Liver (tissue), 9 donors: ENCODE results near the gene DNAH1. TPM values are rescaled to one million over a fixed set of nuclear protein-coding genes. Genes with fewer than 3 reads are reported as not detected.

Experiments
- DNase-seq: peaks from one replicate; pipeline ENCODE4 v3.0.0-alpha.2; 2017; ENCODE audit warnings: low spot score
- H3K27ac ChIP-seq, 2 donors: one replicate each; pipeline ENCODE4 v1.7.0; 2013; ENCODE audit warnings: inconsistent platforms in 2 of 2, low read length in 2 of 2, control low read depth in 1 of 2, low read depth in 1 of 2, mild to moderate bottlenecking in 1 of 2
- H3K27me3 ChIP-seq, 4 donors: one replicate each; pipeline versions ENCODE4 v1.6.1 to v1.7.0; 2013; ENCODE audit warnings: low read length in 3 of 4, inconsistent platforms in 1 of 4, mild to moderate bottlenecking in 1 of 4, moderate library complexity in 1 of 4; ENCODE audit not compliant: control insufficient read depth in 4 of 4, insufficient read depth in 4 of 4
- H3K36me3 ChIP-seq, 4 donors: one replicate each; pipeline versions ENCODE4 v1.6.1 to v1.7.0; 2013; ENCODE audit warnings: low read length in 3 of 4, mild to moderate bottlenecking in 3 of 4, low read depth in 1 of 4, moderate library complexity in 1 of 4; ENCODE audit not compliant: control insufficient read depth in 4 of 4, insufficient read depth in 3 of 4
- H3K4me1 ChIP-seq, 4 donors: one replicate each; pipeline versions ENCODE4 v1.6.1 to v1.7.0; 2013; ENCODE audit warnings: low read length in 3 of 4, mild to moderate bottlenecking in 3 of 4, moderate library complexity in 1 of 4; ENCODE audit not compliant: control insufficient read depth in 4 of 4, insufficient read depth in 4 of 4
- H3K4me3 ChIP-seq, 3 donors: one replicate each; pipeline versions ENCODE4 v1.6.1 to v1.7.0; 2013; ENCODE audit warnings: low read length in 3 of 3, control low read depth in 1 of 3, low read depth in 1 of 3, mild to moderate bottlenecking in 1 of 3
- H3K9ac ChIP-seq, 2 donors: one replicate each; pipeline ENCODE4 v1.7.0; 2013; ENCODE audit warnings: low read length in 2 of 2, mild to moderate bottlenecking in 2 of 2, moderate library complexity in 2 of 2, control low read depth in 1 of 2, low read depth in 1 of 2
- H3K9me3 ChIP-seq, 4 donors: one replicate each; pipeline versions ENCODE4 v1.6.1 to v1.7.0; 2013; ENCODE audit warnings: low read length in 3 of 4; ENCODE audit not compliant: control insufficient read depth in 4 of 4
- GABPA ChIP-seq, 2 donors: IDR thresholded peaks in 1 of 2; conservative IDR thresholded peaks in 1 of 2; 2 replicates each; pipeline ENCODE4 v1.6.1; 2016; ENCODE audit warnings: antibody characterized with exemption in 2 of 2, mild to moderate bottlenecking in 1 of 2, moderate library complexity in 1 of 2
- HNF4G ChIP-seq: IDR thresholded peaks from 2 replicates; pipeline ENCODE4 v1.6.1; 2016; ENCODE audit warnings: antibody characterized with exemption
- NR2F2 ChIP-seq: IDR thresholded peaks from 2 replicates; pipeline ENCODE4 v1.6.1; 2016; ENCODE audit warnings: antibody characterized with exemption
- REST ChIP-seq: IDR thresholded peaks from 2 replicates; pipeline ENCODE4 v1.6.1; 2016; ENCODE audit warnings: antibody characterized with exemption, mild to moderate bottlenecking
- RXRA ChIP-seq, 2 donors: IDR thresholded peaks; 2 replicates each; pipeline ENCODE4 v1.6.1; 2017 to 2018; ENCODE audit warnings: antibody characterized with exemption in 2 of 2, mild to moderate bottlenecking in 1 of 2
- SP1 ChIP-seq: IDR thresholded peaks from 2 replicates; pipeline ENCODE4 v1.6.1; 2018; ENCODE audit warnings: antibody characterized with exemption, mild to moderate bottlenecking
- TAF1 ChIP-seq: conservative IDR thresholded peaks from 2 replicates; pipeline ENCODE4 v1.6.1; 2016; ENCODE audit warnings: antibody characterized with exemption, mild to moderate bottlenecking
- ZBTB33 ChIP-seq: IDR thresholded peaks from 2 replicates; pipeline ENCODE4 v1.6.1; 2016; ENCODE audit warnings: antibody characterized with exemption
- WGBS: extraction: QIAGEN DNeasy Blood & Tissue Kit; methylation state at CpG from one replicate; pipeline ENCODE4 v1.1.7; 2013; 5-methylcytosine and 5-hydroxymethylcytosine counted together
- polyA plus RNA-seq, 2 donors: library from polyadenylated mRNA; stranded (reverse) in 1 of 2; unstranded in 1 of 2; fragments of 200-250 nt in 1 of 2; fragments of >200 nt in 1 of 2; fragmentation: Nextera tagmentation in 1 of 2; extraction: Ambion mirVana in 1 of 2; gene quantifications; one replicate each; pipeline versions ENCODE4 v1.2.1 to v1.2.3, GENCODE V29; 2013 to 2015
- total RNA-seq, 2 donors: library from RNA; depleted of rRNA; stranded (reverse); fragments of >200 nt; gene quantifications; one replicate each; pipeline ENCODE4 v1.2.3, GENCODE V29; 2014
- TF ChIP-seq, protein P1 (sequence below): IDR thresholded peaks from 2 replicates; pipeline ENCODE4 v1.6.1; 2016; ENCODE audit warnings: antibody characterized with exemption
- donor health status: healthy.
- donor health status: healthy.
- donor health status: healthy.
- donor health status: healthy.
- donor health status: healthy.

The DNAH1 gene
- total and polyA plus RNA-seq, 4 donors, result 1.5 to 6.0 (median 2.5) TPM

- Histone ChIP-seq H3K36me3 (no peaks in the 10 kb centered on the region), H3K27me3 (no peaks in the 10 kb centered on the region), H3K27ac (no peak overlapping the region), H3K4me3 (no peak overlapping the region), H3K9ac (no peak overlapping the region), H3K4me1 (no peaks in the 10 kb centered on the region), H3K9me3 (no peaks in the 10 kb centered on the region)
- WGBS, result 91% methylated on average over 13 of the region's 13 CpGs
- TF ChIP-seq NR2F2, result no peak
- TF ChIP-seq TAF1, result no peak
- no peak for DNase-seq
Observed at GRCh38 chr3:52436500-52437149, 120.5 kb downstream of the DNAH1 start.

GRCh38 chr3:52437326-52438103 is 121.4 kb downstream of the DNAH1 start:
- no peak for DNase-seq
- no peak overlapping the region for H3K4me3 ChIP-seq
- H3K27me3 ChIP-seq, result no peaks in the 10 kb centered on the region
- no peaks in the 10 kb centered on the region for H3K4me1 ChIP-seq
- no peak overlapping the region for H3K9ac ChIP-seq
- no peak overlapping the region for H3K27ac ChIP-seq
- no peaks in the 10 kb centered on the region for H3K36me3 ChIP-seq
- no peaks in the 10 kb centered on the region for H3K9me3 ChIP-seq
- TF ChIP-seq GABPA (IDR thresholded peaks at IDR 0.05 in 1 of 2, conservative IDR thresholded peaks at IDR 0.05 in 1 of 2) (no peak), REST (no peak), SP1 (no peak), HNF4G (no peak), RXRA (IDR thresholded peaks at IDR 0.05) (no peak), TAF1 (no peak)
- TF ChIP-seq, protein P1, sequence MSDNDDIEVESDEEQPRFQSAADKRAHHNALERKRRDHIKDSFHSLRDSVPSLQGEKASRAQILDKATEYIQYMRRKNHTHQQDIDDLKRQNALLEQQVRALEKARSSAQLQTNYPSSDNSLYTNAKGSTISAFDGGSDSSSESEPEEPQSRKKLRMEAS, result no peak
- WGBS, result 89% methylated on average over 15 of the region's 15 CpGs

GRCh38 chr3:52438104-52438376 is 121.9 kb downstream of the DNAH1 start:
- no peaks in the 10 kb centered on the region for H3K27me3 ChIP-seq
- no peaks in the 10 kb centered on the region for H3K9me3 ChIP-seq
- no peak overlapping the region for H3K9ac ChIP-seq
- WGBS, result 92% methylated on average over 6 of the region's 6 CpGs
- TF ChIP-seq HNF4G, result no peak
- TF ChIP-seq ZBTB33, result no peak
- no peak overlapping the region for H3K27ac ChIP-seq
- H3K36me3 ChIP-seq, result no peaks in the 10 kb centered on the region
- DNase-seq, result no peak
- H3K4me1 ChIP-seq, result no peaks in the 10 kb centered on the region
- H3K4me3 ChIP-seq, result no peak overlapping the region
